ENCODE results near the gene ATP1B4. TPM values are rescaled to one million over a fixed set of nuclear protein-coding genes. Genes with fewer than 3 reads are reported as not detected.

Gene ATP1B4
- total RNA-seq, 2 donors from 2014 or later, result not detected

DNA sequence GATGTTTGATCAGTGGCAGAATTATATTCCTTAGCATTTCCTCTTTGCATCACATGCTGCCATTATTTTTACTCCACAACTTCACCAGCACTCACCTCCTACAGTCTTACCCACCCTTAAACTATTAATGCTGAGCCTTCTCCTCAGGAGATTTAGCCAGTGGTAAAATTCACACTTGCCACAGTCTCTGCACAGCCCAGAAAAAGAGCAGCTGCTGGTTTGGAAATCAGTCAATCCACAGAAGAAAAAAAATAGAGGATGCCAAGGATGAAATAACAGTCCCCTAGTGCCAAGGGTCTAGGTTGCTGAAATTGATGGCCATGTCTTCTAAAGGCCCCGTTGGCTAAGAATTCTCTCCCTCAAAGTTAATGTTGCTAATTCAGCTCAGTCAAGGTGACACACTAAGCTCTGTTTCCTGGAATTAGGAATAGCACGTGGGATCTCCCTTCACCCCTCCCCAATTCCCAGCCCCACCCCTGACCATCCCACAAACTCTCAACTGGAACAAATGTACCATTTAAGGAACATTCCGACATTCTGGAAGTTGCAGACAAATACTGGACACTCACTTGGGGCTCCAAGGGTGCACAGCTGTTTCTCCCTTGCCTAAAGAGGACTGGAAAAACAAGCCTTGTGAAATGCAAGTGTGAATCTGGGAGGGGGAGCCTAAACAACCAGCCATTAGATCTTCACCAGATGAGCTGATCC, 5.7 kb downstream of the ATP1B4 start:
- WGBS, 2 donors, result 72 to 80% methylated on average over 2 to 3 of the region's 3 CpGs
- DNase-seq (no peak), ATAC-seq (no peak)
- TF ChIP-seq, protein P1, sequence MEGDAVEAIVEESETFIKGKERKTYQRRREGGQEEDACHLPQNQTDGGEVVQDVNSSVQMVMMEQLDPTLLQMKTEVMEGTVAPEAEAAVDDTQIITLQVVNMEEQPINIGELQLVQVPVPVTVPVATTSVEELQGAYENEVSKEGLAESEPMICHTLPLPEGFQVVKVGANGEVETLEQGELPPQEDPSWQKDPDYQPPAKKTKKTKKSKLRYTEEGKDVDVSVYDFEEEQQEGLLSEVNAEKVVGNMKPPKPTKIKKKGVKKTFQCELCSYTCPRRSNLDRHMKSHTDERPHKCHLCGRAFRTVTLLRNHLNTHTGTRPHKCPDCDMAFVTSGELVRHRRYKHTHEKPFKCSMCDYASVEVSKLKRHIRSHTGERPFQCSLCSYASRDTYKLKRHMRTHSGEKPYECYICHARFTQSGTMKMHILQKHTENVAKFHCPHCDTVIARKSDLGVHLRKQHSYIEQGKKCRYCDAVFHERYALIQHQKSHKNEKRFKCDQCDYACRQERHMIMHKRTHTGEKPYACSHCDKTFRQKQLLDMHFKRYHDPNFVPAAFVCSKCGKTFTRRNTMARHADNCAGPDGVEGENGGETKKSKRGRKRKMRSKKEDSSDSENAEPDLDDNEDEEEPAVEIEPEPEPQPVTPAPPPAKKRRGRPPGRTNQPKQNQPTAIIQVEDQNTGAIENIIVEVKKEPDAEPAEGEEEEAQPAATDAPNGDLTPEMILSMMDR (IDR thresholded peaks at IDR 0.05), result no peak
- TF ChIP-seq POLR2A (IDR thresholded peaks at IDR 0.05), result no peak
- intact Hi-C loops (cut with DNase I), result no loop called here
- Histone ChIP-seq H3K36me3 (replicated peaks in 1 of 2; ENCODE audit: insufficient read depth in 1 of 2, low read depth in 2 of 2) (no peaks in the 10 kb centered on the region), H3K9me3 (no peaks in the 10 kb centered on the region), H3K27me3 (no peaks in the 10 kb centered on the region), H3K4me1 (no peaks in the 10 kb centered on the region), H3K27ac (no peak overlapping the region), H3K4me3 (no peak overlapping the region)

DNA sequence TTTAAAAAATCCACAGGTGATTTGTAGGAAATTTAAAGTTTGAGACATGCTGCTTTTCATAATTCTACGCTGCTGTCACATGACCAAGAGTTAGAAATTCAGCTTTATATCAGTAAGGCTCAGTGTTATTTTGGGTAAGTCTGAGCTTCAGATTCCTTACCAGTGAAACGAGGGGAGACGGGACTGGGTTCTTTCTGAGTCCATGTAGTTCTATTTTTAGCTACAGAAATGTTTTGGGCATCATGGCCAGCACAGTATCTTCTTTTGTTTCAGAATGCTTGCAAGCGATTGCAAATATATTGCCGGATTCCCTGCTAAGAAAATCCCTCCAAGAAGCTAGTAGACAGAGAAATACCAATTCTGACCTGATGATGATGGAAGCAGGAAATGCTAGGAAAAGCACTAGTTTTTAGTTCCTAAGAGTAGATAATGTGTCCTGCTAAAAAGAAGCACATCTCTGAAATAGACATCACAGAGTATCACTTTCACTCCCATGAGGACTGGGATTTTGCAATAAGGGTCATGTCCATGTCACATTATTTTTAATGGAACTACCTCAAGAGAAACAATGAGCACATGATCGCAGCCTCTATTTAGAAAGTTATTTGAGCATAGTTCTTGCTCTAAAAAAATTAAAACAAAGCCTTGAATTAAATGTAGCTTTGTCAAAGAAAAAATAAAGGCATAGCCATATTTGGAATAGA, 10.9 kb downstream of the ATP1B4 start:
- 61 to 73% methylated on average over 6 of the region's 6 CpGs for WGBS, 2 donors
- no peak for ATAC-seq
- no peak for DNase-seq
- TF ChIP-seq, protein P1 (IDR thresholded peaks at IDR 0.05), result no peak
- no peak for TF ChIP-seq POLR2A (IDR thresholded peaks at IDR 0.05)
- H3K36me3 ChIP-seq (replicated peaks in 1 of 2; ENCODE audit: insufficient read depth in 1 of 2, low read depth in 2 of 2), result no peaks in the 10 kb centered on the region
- no peaks in the 10 kb centered on the region for H3K4me1 ChIP-seq
- H3K4me3 ChIP-seq, result no peak overlapping the region
- no peaks in the 10 kb centered on the region for H3K27me3 ChIP-seq
- intact Hi-C loops (cut with DNase I), result no loop called here
- no peaks in the 10 kb centered on the region for H3K9me3 ChIP-seq
- H3K27ac ChIP-seq, result no peak overlapping the region

DNA sequence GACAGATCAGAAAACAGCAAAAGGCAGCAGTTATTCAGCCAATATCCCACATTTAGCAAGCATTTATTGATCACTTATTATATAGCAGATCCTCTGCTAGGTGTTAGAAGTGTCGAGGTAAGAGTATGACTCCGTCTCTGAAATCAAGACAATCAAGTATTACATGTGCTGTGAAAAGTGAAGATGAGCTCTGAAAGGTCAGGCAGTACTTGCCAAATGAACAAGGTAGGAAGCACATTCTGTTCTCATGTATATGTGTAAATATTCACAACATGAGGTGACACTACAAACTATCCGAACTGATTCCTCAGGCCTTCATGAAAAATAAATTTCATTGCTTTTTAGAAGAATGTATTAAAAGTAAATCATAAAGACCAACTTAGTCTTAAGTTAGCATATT, 15.3 kb downstream of the ATP1B4 start:
- 45 to 56% methylated on average over 3 of the region's 3 CpGs for WGBS, 2 donors
- TF ChIP-seq POLR2A (IDR thresholded peaks at IDR 0.05), result no peak
- TF ChIP-seq, protein P1 (IDR thresholded peaks at IDR 0.05), result no peak
- H3K27ac ChIP-seq, result no peak overlapping the region
- no peaks in the 10 kb centered on the region for H3K4me1 ChIP-seq
- ATAC-seq, result no peak
- H3K36me3 ChIP-seq (replicated peaks in 1 of 2; ENCODE audit: insufficient read depth in 1 of 2, low read depth in 2 of 2), result no peaks in the 10 kb centered on the region
- no peaks in the 10 kb centered on the region for H3K9me3 ChIP-seq
- no peaks in the 10 kb centered on the region for H3K27me3 ChIP-seq
- intact Hi-C loops (cut with DNase I), result no loop called here
- DNase-seq, result no peak
- no peak overlapping the region for H3K4me3 ChIP-seq

DNA sequence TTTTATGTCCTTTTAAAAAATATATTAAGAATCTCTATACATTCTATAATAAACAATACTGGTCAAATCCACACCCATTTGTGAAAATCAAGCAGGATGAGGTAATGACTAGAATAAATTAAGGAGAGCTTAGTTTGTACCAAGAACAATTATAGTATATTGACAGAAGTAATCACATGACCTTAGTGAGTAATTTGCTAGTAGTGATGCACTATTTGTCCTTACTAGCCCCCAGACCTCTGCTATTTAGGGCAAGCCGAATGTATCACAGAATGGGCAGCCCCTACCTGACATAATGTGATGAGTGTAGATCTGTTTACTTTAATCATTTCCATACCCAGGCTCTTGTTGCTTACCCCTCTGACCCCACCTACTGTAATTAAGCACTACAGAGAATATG, 15.8 kb downstream of the ATP1B4 start:
- DNase-seq (no peak), ATAC-seq (no peak)
- 60 to 75% methylated on average over 1 of the region's 1 CpG for WGBS, 2 donors

More for the DNA sequence above, 15.8 kb downstream of the ATP1B4 start:
- TF ChIP-seq POLR2A (IDR thresholded peaks at IDR 0.05), result no peak
- TF ChIP-seq, protein P1 (IDR thresholded peaks at IDR 0.05), result no peak
- Histone ChIP-seq H3K4me1 (no peaks in the 10 kb centered on the region), H3K27ac (no peak overlapping the region), H3K36me3 (replicated peaks in 1 of 2; ENCODE audit: insufficient read depth in 1 of 2, low read depth in 2 of 2) (no peaks in the 10 kb centered on the region), H3K9me3 (no peaks in the 10 kb centered on the region), H3K4me3 (no peak overlapping the region), H3K27me3 (no peaks in the 10 kb centered on the region)
- intact Hi-C loops (cut with DNase I), result no loop called here

Data from body of pancreas (tissue), 4 donors.